Activated CD8-positive, alpha-beta T cell treated with anti-CD3 and anti-CD28 coated beads for 36 hours (primary cell): ENCODE results near the gene GCK. TPM values are rescaled to one million over a fixed set of nuclear protein-coding genes. Genes with fewer than 3 reads are reported as not detected.

Experiments
- ATAC-seq: fragments of 200-7000 bp; cut with Tn5 transposase; one replicate; pipeline ENCODE4 v1.10.0; 2021; ENCODE audit warnings: mild to moderate bottlenecking, moderate library complexity
- CTCF ChIA-PET: fragments of 350-600 bp; sonication (Branson Sonifier 250); formaldehyde crosslinking; loops from one replicate; lab custom pipeline; 2021; ENCODE audit warnings: antibody characterized with exemption; lab: Charles Lee
- POLR2A ChIA-PET: fragments of 350-600 bp; sonication (Branson Sonifier 250); formaldehyde crosslinking; loops from one replicate; lab custom pipeline; 2021; ENCODE audit warnings: antibody characterized with exemption; lab: Charles Lee
- DNase-seq: peaks from one replicate; pipeline ENCODE4 v3.0.0-alpha.2; 2020
- H3K27ac Mint-ChIP-seq: one replicate; pipeline ENCODE4 v1.8.0; 2021; ENCODE audit warnings: mild to moderate bottlenecking, mixed read lengths
- H3K27me3 Mint-ChIP-seq: one replicate; pipeline ENCODE4 v1.8.0; 2021; ENCODE audit warnings: mixed read lengths
- H3K36me3 Mint-ChIP-seq: one replicate; pipeline ENCODE4 v1.8.0; 2021; ENCODE audit warnings: low read depth, mixed read lengths
- H3K4me1 Mint-ChIP-seq: one replicate; pipeline ENCODE4 v1.8.0; 2021; ENCODE audit warnings: low read depth, mixed read lengths
- H3K4me3 Mint-ChIP-seq: one replicate; pipeline ENCODE4 v1.8.0; 2021; ENCODE audit warnings: mild to moderate bottlenecking, moderate library complexity, mixed read lengths
- H3K9me3 Mint-ChIP-seq: one replicate; pipeline ENCODE4 v1.8.0; 2021; ENCODE audit warnings: mixed read lengths
- intact Hi-C: fragments of 100-400 bp; cut with micrococcal nuclease; formaldehyde crosslinking; loops from one replicate; pipeline ENCODE4 v1.10.0; 2022
- total RNA-seq, 2 experiments: library from RNA; stranded (reverse); gene quantifications; one replicate each; pipeline ENCODE4 v1.2.3, GENCODE V29; 2021
- TF ChIP-seq, protein P1 (sequence below): fragments of 200-600 bp; IDR thresholded peaks from one replicate; pipeline ENCODE4 v1.8.0; 2022; ENCODE audit warnings: antibody characterized with exemption, mild to moderate bottlenecking

Gene GCK
- total RNA-seq, 2 experiments from 2014 or later = 2.1 to 2.6 TPM

GRCh38 chr7:44104860-44105771 lies 84.1 kb downstream of the GCK start:
- CTCF ChIA-PET = interaction anchor here (1.1 to 1.7 kb wide), 3 partner anchors 18 to 96 kb away, joined by 3 to 5 read pairs (median 3); partner anchors contain the start of genes POLD2 and YKT6
- peak overlapping the region; percentile 56 for H3K27ac Mint-ChIP-seq
- H3K4me3 Mint-ChIP-seq = peak overlapping the region; percentile 81
- no peaks in the 10 kb centered on the region for H3K9me3 Mint-ChIP-seq
- POLR2A ChIA-PET = interaction anchor here (0.9 to 3.5 kb wide), 12 partner anchors 8 to 61 kb away, joined by 3 to 17 read pairs (median 4); partner anchors contain the start of genes DBNL and POLD2
- DNase-seq (peak; percentile 35), ATAC-seq (peak; percentile 47)
- peaks cover 2% of the 10 kb centered on the region for H3K27me3 Mint-ChIP-seq
- TF ChIP-seq, protein P1, sequence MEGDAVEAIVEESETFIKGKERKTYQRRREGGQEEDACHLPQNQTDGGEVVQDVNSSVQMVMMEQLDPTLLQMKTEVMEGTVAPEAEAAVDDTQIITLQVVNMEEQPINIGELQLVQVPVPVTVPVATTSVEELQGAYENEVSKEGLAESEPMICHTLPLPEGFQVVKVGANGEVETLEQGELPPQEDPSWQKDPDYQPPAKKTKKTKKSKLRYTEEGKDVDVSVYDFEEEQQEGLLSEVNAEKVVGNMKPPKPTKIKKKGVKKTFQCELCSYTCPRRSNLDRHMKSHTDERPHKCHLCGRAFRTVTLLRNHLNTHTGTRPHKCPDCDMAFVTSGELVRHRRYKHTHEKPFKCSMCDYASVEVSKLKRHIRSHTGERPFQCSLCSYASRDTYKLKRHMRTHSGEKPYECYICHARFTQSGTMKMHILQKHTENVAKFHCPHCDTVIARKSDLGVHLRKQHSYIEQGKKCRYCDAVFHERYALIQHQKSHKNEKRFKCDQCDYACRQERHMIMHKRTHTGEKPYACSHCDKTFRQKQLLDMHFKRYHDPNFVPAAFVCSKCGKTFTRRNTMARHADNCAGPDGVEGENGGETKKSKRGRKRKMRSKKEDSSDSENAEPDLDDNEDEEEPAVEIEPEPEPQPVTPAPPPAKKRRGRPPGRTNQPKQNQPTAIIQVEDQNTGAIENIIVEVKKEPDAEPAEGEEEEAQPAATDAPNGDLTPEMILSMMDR = no peak
- intact Hi-C loops = no loop called here
- peaks cover 3% of the 10 kb centered on the region for H3K36me3 Mint-ChIP-seq
- peaks cover 16% of the 10 kb centered on the region for H3K4me1 Mint-ChIP-seq

- Mint-ChIP-seq H3K9me3 (no peaks in the 10 kb centered on the region), H3K27me3 (peaks cover 2% of the 10 kb centered on the region), H3K4me3 (peak within 1 kb of the TSS; percentile 81), H3K27ac (peak within 1 kb of the TSS; percentile 56), H3K36me3 (peaks cover 2% of the 10 kb centered on the region), H3K4me1 (peaks cover 19% of the 10 kb centered on the region)
- peak; percentile 54 for DNase-seq
- TF ChIP-seq, protein P1 = no peak
- CTCF ChIA-PET = interaction anchor here (1.1 to 1.7 kb wide), 3 partner anchors 19 to 97 kb away, joined by 3 to 5 read pairs (median 3); partner anchors contain the start of genes POLD2 and YKT6
- POLR2A ChIA-PET = interaction anchor here (1.0 to 3.5 kb wide), 5 partner anchors 10 to 60 kb away, joined by 3 to 17 read pairs (median 7); partner anchors contain the start of genes DBNL and POLD2
- intact Hi-C loops = no loop called here
- ATAC-seq = peak; percentile 67
Observed at GRCh38 chr7:44103923-44104859, 85.0 kb downstream of the GCK start, which contains the start of gene AEBP1. TSS of gene AEBP1 (plus strand) at chr7:44104345. CDS start at chr7:44104666, 321 bp downstream.

- H3K27ac Mint-ChIP-seq = peak overlapping the region; percentile 18
- TF ChIP-seq, protein P1 = no peak
- POLR2A ChIA-PET = interaction anchor here (2.2 kb wide), 1 partner anchor 19 kb away, joined by 10 read pairs; the partner anchor contains the start of gene POLD2
Observed at GRCh38 chr7:44103566-44103922, 85.7 kb downstream of the GCK start.

DNA sequence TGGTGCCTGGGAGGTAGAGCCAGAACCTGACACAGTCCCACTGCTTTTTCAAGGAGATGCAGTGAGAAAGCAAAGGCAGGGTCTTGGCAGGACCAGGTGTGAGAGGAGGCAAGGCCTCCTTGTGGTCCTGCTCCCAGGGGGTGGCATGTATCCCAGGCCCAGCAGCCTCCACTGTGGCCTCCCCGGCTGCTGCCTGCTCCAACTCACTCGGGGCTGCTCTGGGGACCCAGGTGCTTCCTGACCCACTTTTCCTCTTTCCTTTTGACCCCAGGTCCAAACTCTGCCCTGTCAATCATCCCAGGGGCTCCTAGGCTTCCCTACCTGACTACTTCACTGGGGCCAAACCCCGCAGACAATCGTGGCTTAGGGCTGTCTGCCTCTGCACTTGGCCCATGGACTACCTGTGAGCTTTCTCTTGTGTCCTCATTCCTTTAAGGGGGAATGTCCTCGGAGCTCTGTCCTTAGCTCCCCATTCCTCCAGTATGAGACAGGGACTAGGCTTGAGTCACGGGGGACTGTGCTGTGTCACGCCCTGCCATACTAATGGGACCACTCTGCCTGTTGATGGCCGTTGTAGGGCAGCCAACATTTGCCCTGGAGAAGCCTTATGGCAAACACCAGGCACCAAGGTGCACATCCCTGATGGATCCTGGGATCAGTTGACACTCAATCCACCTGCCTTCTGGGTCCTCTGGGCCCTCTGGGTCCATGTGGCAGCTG lies 86.2 kb downstream of the GCK start:
- Mint-ChIP-seq H3K27ac (peak overlapping the region; percentile 18), H3K4me3 (peak overlapping the region; percentile 58), H3K27me3 (peaks cover 2% of the 10 kb centered on the region), H3K4me1 (peaks cover 26% of the 10 kb centered on the region), H3K36me3 (peaks cover 2% of the 10 kb centered on the region), H3K9me3 (no peaks in the 10 kb centered on the region)
- no peak for ATAC-seq
- ChIA-PET POLR2A (interaction anchor here (1.7 to 2.2 kb wide), 2 partner anchors 13 to 20 kb away, joined by 5 to 10 read pairs; partner anchors contain the start of gene POLD2), CTCF (interaction anchor here (1.3 kb wide), 1 partner anchor 18 kb away, joined by 3 read pairs; no protein-coding TSS in a partner anchor)
- DNase-seq = no peak
- intact Hi-C loops = no loop called here
- TF ChIP-seq, protein P1 = no peak

More at GRCh38 chr7:44103566-44103922, 85.7 kb downstream of the GCK start:
- CTCF ChIA-PET = no interaction called here
- intact Hi-C loops = no loop called here
- ATAC-seq (no peak), DNase-seq (no peak)
- H3K9me3 Mint-ChIP-seq = no peaks in the 10 kb centered on the region
- H3K4me3 Mint-ChIP-seq = peak overlapping the region; percentile 58
- peaks cover 21% of the 10 kb centered on the region for H3K4me1 Mint-ChIP-seq
- H3K36me3 Mint-ChIP-seq = peaks cover 2% of the 10 kb centered on the region
- peaks cover 2% of the 10 kb centered on the region for H3K27me3 Mint-ChIP-seq
